Chondrocyte (in vitro differentiated cells): Measurements from ENCODE around the gene NOS3. TPM values are rescaled to one million over a fixed set of nuclear protein-coding genes. Genes with fewer than 3 reads are reported as not detected.

Source experiments
- DNase-seq: peaks from one replicate; pipeline ENCODE4 v3.0.0; 2021; ENCODE audit warnings: mixed read lengths, low spot score
- H3K27ac Mint-ChIP-seq: one replicate; pipeline ENCODE4 v1.8.0; 2021; ENCODE audit warnings: mild to moderate bottlenecking, moderate library complexity, mixed read lengths; ENCODE audit not compliant: unreplicated experiment
- H3K27me3 Mint-ChIP-seq: 2 replicates; pipeline ENCODE4 v1.8.0; 2021; ENCODE audit warnings: low read depth, mixed read lengths
- H3K36me3 Mint-ChIP-seq: 2 replicates; pipeline ENCODE4 v1.8.0; 2021; ENCODE audit warnings: low read depth, mixed read lengths
- H3K4me1 Mint-ChIP-seq: 2 replicates; pipeline ENCODE4 v1.8.0; 2021; ENCODE audit warnings: low read depth, mild to moderate bottlenecking, mixed read lengths
- H3K4me3 Mint-ChIP-seq: one replicate; pipeline ENCODE4 v1.8.0; 2021; ENCODE audit warnings: mild to moderate bottlenecking, moderate library complexity, mixed read lengths; ENCODE audit not compliant: unreplicated experiment
- H3K9me3 Mint-ChIP-seq: 2 replicates; pipeline ENCODE4 v1.8.0; 2021; ENCODE audit warnings: low read depth, mixed read lengths
- total RNA-seq: library from RNA; stranded (reverse); gene quantifications from 3 replicates; pipeline ENCODE4 v1.2.1, GENCODE V29; 2021
- TF ChIP-seq, protein P1 (sequence below): fragments of 200-600 bp; sonication (generic); IDR thresholded peaks from 2 replicates; pipeline ENCODE4 v1.5.0; 2021; ENCODE audit warnings: antibody characterized with exemption, mild to moderate bottlenecking, moderate library complexity

The NOS3 gene
- total RNA-seq, 1 donor from 2014 or later = not detected

DNA sequence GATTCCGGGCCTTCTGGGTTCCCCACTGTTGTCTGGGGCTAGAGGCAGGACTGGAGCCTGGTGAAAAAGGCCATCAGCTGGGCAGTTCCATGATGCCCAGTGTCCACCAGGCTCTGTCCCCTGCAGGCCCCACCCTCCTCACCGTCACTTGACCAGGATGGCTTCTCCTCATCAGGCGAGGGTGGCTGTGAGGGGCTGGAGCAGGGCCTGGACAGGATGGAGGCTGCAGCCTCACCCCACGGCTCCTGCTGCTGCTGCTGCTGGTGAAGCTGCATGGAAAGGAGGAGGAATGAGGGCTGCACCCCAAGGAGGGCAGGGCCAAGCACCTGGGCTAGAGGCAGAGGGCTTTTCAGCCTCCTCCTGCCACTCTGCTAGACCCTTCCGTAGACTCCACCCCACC, 25.1 kb downstream of the NOS3 start:
- Mint-ChIP-seq H3K4me1 (peaks cover 30% of the 10 kb centered on the region), H3K36me3 (no peaks in the 10 kb centered on the region), H3K9me3 (no peaks in the 10 kb centered on the region), H3K27me3 (peaks cover 32% of the 10 kb centered on the region), H3K27ac (no peak overlapping the region), H3K4me3 (no peak overlapping the region)
- no peak for DNase-seq
- TF ChIP-seq, protein P1, sequence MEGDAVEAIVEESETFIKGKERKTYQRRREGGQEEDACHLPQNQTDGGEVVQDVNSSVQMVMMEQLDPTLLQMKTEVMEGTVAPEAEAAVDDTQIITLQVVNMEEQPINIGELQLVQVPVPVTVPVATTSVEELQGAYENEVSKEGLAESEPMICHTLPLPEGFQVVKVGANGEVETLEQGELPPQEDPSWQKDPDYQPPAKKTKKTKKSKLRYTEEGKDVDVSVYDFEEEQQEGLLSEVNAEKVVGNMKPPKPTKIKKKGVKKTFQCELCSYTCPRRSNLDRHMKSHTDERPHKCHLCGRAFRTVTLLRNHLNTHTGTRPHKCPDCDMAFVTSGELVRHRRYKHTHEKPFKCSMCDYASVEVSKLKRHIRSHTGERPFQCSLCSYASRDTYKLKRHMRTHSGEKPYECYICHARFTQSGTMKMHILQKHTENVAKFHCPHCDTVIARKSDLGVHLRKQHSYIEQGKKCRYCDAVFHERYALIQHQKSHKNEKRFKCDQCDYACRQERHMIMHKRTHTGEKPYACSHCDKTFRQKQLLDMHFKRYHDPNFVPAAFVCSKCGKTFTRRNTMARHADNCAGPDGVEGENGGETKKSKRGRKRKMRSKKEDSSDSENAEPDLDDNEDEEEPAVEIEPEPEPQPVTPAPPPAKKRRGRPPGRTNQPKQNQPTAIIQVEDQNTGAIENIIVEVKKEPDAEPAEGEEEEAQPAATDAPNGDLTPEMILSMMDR = no peak

DNA sequence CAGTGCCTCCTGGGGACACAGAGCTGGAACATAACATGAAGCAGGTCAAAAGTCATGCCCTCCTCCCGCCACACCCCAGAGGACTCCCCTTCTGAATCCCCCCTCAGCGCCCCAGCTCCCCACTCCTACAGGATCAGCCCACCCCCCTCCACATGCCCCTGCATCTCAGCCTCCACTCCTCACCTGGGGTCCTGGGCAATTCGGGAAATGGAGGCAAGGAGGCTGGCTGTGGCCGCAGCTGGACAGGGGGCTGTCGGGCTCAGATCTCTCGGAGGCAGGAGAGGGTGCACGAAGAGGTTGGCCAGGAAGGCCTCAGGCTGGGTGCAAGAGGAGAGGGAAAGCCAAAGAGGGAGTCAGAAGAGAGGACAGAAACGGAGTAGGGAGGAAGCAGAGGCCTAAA, 25.7 kb downstream of the NOS3 start:
- Mint-ChIP-seq H3K4me1 (peaks cover 28% of the 10 kb centered on the region), H3K27me3 (peaks cover 32% of the 10 kb centered on the region), H3K4me3 (no peak overlapping the region), H3K27ac (no peak overlapping the region), H3K9me3 (no peaks in the 10 kb centered on the region), H3K36me3 (no peaks in the 10 kb centered on the region)
- TF ChIP-seq, protein P1 = no peak
- DNase-seq = no peak

DNA sequence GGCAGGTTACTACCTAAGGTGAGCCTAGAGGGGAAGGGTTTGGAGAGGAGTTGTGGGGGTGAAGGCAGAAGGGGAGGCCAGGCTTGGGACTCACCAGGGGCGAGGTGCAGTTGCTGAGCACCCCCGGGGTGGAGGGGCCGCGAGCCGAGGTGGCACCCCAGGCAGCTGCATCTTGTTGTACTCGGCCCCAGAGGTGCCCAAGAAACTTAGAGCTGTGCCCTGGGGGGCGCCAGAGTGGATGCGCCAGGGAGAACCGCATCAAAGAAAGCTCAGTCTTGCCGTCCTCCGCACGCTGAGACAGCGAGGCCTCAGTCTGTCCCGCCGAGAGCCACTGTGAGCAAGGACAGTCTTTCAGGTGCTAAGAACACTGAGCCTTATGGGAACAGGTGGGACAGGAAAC, 26.1 kb downstream of the NOS3 start:
- Mint-ChIP-seq H3K27ac (no peak overlapping the region), H3K9me3 (no peaks in the 10 kb centered on the region), H3K36me3 (no peaks in the 10 kb centered on the region), H3K27me3 (peaks cover 29% of the 10 kb centered on the region), H3K4me3 (no peak overlapping the region), H3K4me1 (peaks cover 28% of the 10 kb centered on the region)
- no peak for DNase-seq
- TF ChIP-seq, protein P1 = no peak

DNA sequence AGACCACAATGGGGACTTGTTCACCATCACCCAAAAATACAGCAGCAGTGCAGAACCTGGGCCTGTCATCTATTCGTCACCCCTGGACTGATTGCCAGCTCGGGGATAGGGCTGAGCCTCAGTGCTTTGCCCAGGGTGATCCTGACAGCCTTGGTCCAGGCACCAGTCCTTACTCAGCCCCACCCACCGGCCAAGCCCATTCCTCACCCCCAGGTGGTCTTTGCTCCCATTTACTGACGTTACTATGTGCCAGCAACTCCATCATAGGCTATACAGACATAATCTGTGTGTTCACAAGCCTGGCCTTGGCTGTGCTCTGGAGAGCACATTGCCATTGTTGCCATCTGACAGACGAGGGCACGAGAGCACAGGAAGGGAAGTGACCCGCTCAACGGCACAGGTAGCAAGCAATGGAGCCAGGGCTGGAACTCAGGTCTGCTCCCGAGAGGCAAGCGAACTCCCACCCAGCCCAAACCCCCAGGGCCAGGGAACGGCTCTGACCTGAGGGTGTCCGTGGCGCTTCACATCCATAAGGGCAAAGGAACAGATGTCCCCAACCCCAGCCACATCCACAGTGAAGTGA, 26.6 kb downstream of the NOS3 start:
- H3K4me3 Mint-ChIP-seq = no peak overlapping the region
- no peak for DNase-seq
- no peaks in the 10 kb centered on the region for H3K36me3 Mint-ChIP-seq
- TF ChIP-seq, protein P1 = no peak
- H3K4me1 Mint-ChIP-seq = peaks cover 26% of the 10 kb centered on the region
- no peak overlapping the region for H3K27ac Mint-ChIP-seq
- peaks cover 26% of the 10 kb centered on the region for H3K27me3 Mint-ChIP-seq
- no peaks in the 10 kb centered on the region for H3K9me3 Mint-ChIP-seq

DNA sequence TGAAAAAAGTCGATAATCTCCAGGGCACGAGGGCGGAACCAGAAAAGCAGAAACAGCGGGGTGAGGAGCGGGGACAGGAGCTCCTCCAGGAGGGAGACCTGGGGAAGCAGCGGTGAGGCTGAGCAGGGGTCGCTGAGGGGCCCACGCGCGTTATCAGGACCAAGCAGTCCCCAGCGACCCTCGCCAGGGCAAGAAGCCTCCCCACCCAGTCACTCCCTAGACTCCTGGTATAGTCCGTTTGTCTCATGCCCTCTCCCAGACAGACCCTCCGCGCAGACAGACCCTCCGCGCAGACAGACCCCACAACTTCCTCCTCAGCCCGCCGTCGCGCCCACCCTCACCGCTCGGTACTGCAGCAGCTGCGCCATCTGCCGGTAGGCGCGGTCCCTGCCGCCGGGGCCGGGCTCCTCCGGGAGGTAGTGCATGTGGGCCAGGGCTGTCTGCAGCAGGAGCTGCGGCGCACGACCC, 27.2 kb downstream of the NOS3 start:
- TF ChIP-seq, protein P1 = peak; percentile 99
- Mint-ChIP-seq H3K4me3 (peak overlapping the region; percentile 60), H3K27me3 (peaks cover 22% of the 10 kb centered on the region), H3K4me1 (peaks cover 22% of the 10 kb centered on the region), H3K36me3 (no peaks in the 10 kb centered on the region), H3K9me3 (no peaks in the 10 kb centered on the region), H3K27ac (no peak overlapping the region)
- DNase-seq = no peak
